ENCODE measurements around the gene C19orf33.
"Not testable (repeated sequence)": the region's sequence is repeated elsewhere in the genome, so short reads cannot be mapped to it uniquely, and the experiment has no call there.

The C19orf33 gene

DNA sequence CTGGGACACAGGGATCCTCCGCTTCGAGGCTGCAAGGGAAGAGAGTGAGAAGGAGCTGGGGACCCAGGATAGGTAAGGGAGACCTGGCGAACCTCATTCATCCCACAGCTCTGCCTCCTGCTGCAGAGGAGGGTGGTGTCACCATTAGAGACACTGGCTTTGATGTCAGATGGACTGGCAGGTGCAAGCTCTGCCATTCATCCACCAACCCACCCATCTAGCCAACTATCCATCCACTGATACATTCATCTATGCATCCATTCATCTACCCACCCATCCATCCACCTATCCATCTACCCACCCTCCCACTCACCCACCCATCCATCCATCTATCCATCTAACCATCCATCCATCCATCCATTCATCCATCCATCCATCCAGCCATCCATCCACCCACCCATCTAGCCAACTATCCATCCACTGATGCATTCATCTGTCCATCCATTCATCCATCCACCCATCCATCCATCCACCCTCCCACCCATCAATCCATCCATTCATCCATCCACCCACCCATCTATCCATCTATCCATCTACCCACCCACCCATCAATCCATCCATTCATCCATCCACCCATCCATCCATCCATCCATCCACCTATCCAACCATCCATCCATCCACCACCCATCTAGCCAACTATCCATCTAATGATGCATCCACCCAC, 5.7 kb downstream of the C19orf33 start:
- DNase-seq: no peak

GRCh38 chr19:38310279-38310670, 6.2 kb downstream of the C19orf33 start:
- no peak for DNase-seq

GRCh38 chr19:38310986-38311385, 6.9 kb downstream of the C19orf33 start:
- no peak for DNase-seq

DNA sequence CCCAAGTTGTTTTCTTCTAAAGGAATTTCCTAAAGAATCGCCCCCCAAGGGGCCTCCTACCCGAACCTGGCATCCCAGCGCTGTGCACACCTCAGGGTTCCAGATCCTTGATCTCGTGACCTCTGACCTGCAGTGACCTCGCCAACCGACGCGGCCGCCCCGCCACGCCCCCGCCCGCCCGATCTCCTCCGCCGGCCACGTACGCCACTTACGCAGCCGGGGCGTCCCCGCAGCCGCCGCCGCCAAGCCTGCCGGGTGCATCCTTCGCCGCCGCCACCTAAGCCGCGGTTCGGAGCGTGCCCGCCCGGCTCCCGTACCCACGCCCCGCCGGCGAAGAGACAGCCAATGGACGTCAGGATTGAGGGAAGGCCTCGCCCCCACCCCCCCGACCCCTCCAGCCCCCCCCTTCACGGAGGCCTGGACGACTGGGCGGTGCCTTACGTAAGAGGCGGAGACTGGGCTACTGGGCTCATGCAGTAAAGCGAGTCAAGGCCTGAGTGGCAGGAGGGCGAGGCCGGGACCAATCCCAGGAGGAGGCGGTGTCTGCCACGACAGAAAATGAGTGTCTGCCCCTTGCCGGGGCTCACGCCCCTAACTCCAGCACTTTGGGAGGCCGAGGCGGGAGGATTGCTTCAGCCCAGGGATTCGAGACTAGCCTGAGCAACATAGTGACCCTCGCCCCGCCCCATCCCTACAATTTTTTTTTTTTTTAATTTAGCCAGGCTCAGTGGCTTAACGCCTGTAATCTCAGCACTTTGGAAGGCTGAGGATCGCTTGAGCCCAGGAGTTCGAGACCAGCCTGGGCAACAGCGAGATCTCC, 11.8 kb downstream of the C19orf33 start, which contains the start of gene YIF1B:
Gene YIF1B (minus strand): TSS at position 291 of the 820 bp plus-strand sequence. CDS start 30 bp downstream, at position 261.
- peak; percentile 100 for DNase-seq

- DNase-seq: no peak
These were observed 12.5 kb downstream of the C19orf33 start for GRCh38 chr19:38316477-38317067.

DNA sequence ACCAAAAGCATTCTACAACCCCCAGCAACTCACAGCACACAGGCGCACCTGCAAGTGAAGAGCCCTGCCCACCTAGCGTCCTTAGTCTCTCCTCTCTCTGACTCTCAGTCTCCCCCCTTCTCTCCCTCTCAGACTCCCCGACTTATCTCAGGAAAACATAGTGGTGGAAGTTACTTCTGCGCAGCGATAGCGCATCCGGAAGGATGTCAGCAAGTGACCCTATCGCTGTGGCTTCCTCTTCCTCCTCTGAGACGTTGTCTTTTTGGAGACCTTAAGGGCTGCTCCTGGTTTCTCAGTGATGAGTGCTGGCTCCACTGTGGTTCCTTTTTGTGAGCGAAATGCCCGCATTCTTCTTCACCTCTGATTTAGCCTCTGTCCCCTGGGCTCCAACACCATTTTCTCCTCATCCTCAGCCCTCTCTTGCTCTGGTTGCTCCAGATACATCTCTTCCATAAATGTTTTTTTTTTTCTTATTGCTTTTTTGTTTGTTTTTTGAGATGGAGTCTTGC, 13.1 kb downstream of the C19orf33 start:
- DNase-seq: no peak

- DNase-seq: no peak
These were observed 14.6 kb downstream of the C19orf33 start for GRCh38 chr19:38318660-38319059.

DNA sequence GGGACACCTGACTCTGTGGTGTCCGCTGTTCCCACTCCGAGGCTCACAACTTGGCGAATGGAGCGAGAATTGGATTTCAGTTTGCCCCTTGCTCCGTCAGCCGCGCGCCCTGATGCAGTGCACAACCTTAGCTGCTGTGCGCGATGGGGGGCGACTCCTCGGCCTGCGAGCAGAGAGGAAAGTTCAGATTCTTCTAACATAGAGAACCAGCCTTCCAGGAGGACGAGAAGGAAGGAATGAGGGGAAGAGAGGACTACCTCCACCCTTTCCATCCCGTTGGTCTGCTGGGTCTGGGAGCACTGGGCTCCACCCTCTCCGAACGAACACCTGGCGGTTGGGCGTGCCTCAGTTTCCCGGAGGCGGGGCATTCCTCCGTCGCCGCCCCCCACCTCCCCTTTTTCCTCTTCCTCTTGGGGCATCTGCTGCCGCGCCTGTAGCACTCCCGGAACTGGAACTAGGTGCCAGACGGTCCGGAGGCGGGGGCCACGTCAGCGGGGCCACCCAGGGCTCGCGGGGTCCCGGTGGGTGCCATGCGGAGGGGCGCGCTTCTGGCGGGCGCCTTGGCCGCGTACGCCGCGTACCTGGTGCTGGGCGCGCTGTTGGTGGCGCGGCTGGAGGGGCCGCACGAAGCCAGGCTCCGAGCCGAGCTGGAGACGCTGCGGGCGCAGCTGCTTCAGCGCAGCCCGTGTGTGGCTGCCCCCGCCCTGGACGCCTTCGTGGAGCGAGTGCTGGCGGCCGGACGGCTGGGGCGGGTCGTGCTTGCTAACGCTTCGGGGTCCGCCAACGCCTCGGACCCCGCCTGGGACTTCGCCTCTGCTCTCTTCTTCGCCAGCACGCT, 15.6 kb downstream of the C19orf33 start, which contains the start of gene KCNK6:
Gene KCNK6 (plus strand): TSS at position 425 of the 838 bp plus-strand sequence. CDS start 106 bp downstream, at position 531.
- peak; percentile 69 for DNase-seq

DNA sequence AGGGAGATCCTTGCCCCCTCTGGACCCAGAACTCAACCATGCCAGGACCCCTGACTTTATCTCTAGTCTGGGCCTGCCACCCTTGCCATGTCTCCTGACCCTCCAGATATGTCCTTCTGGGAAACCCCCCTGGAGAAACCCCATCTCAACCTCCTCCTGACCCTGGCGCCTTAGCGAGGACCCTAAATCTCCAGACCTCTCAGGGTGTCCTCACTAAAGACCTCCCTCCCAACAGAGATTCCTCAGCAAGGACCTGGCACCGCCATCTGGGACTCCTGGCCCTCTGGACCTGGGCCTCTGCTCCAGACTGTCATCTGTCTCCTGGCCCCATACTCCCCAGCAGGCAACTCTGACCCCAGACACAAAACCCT, 16.9 kb downstream of the C19orf33 start:
- no peak for DNase-seq

DNA sequence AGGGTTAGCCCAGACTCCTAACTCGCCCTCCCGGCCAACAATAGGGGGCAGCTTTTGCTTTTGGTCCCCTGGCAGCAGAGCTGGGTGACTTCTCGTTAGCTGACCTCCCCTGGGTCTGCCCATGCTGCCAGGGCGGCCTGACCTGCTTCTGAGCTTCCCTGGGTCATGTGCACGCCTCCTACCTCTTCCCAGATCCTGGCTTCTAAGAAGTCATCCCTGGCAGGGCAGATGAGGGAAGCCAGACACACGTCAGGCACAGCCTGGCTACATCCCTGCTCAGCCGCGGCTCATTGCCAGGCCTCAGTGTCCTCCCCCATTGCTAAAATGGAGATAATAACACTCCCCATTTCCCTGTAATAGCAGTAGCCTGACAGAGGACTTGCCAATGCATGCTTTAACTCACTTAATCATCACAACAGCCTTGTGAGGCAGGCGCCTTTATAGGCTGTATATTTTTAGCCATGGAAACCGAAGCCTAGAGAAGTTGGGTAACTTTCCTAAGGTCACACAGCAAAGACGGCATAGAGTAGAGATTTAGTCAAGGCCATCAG, 17.7 kb downstream of the C19orf33 start:
- no peak for DNase-seq

- no peak for DNase-seq
These were observed 19.2 kb downstream of the C19orf33 start for GRCh38 chr19:38323291-38323690.

DNA sequence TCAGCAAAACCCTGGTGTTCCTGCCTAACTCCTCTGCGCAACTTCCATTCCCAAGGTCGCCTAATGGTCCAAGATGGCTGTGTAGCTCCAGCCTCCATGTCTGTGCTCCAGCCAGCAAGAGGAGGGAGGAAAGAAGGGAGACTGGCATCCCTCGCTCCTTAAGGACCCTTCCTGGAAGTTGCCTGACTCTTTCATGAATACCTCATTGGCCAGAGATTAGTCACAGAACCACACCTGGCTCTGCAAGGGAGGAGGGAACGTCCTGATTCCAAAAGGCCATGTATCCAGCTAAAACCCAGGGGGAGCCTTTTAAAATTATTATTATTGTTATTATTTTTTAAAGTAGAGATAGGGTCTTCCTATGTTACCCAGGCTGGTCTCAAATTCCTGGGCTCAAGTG, 20.4 kb downstream of the C19orf33 start:
- DNase-seq: no peak

GRCh38 chr19:38326591-38326990, 22.5 kb downstream of the C19orf33 start:
- DNase-seq: no peak

GRCh38 chr19:38329651-38330050, 25.6 kb downstream of the C19orf33 start:
- no peak for DNase-seq

- no peak for DNase-seq
These were observed 27.7 kb downstream of the C19orf33 start for GRCh38 chr19:38331728-38332127.

DNA sequence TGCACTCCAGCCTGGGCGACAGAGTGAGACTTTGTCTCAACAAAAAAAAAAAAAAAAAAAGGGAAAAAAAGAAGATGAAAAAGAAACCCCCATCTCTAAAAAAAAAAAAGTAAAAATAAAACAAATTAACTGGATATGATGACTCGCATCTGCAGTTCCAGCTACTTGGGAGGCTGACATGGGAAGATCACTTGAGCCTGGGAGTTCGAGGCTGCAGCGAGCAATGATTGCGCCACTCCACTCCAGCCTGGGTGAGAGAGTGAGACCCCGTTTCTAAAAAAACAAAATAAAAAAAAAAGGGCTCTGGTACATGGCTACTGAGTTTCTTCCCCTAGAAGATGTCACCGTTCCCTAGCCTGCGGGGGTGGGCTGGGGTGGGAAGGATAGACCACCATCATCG, 29.2 kb downstream of the C19orf33 start:
- DNase-seq: no peak

DNA sequence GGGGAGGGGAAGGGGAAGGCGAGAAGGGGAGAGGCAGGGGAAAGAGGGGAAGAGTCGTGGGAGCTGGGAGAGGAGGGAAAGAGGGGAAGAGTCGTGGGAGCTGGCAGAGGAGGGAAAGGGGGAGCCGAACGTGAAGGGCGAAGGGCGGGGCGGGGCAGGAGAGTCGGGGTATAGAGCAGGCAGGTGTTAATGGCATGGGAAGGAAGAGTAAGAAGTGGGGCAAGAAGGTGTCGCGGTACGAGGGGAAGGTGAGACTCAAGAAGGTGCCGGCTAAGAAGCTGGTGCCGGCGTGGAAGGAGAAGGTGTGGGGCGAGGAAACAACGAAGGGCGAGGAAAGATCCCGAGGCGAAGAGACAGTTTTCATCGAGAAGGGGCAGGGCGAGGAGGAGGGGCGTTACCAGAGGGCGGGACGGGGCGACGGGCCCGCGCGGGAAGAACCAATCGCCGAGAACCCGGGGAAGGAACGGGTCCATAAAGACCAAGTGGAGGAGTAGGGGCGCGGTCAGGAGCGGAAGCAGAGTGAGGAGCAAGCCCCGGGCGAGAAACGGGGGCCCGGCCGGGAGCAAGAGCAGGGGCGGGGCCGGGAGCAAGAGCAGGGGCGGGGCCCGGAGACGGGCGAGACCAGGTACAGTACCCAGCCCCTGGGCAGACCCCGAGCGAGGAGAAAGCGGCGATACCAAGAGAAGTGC, 32.0 kb downstream of the C19orf33 start:
- peak; percentile 100 for DNase-seq

GRCh38 chr19:38336638-38337359, 32.7 kb downstream of the C19orf33 start:
- DNase-seq: peak; percentile 100

DNA sequence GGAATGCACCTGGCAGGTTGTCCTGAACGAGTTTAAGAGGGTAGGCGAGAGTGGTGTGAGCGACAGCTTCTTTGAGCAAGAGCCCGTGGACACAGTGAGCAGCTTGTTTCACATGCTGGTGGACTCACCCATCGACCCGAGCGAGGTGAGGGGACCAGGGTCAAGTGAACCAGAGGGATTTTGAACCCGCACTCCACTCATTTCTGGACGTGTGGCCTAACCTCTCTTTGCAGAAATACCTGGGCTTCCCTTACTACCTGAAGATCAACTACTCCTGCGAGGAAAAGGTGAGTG, 33.3 kb downstream of the C19orf33 start:
- no peak for DNase-seq

GRCh38 chr19:38339011-38339410, 35.0 kb downstream of the C19orf33 start:
- DNase-seq: not testable (repeated sequence)

- no peak for DNase-seq
These were observed 36.9 kb downstream of the C19orf33 start for GRCh38 chr19:38340927-38341326.
